ENCODE measurements around the gene STON2.
"Not testable (repeated sequence)": the region's sequence is repeated elsewhere in the genome, so short reads cannot be mapped to it uniquely, and the experiment has no call there.

The STON2 gene

DNA sequence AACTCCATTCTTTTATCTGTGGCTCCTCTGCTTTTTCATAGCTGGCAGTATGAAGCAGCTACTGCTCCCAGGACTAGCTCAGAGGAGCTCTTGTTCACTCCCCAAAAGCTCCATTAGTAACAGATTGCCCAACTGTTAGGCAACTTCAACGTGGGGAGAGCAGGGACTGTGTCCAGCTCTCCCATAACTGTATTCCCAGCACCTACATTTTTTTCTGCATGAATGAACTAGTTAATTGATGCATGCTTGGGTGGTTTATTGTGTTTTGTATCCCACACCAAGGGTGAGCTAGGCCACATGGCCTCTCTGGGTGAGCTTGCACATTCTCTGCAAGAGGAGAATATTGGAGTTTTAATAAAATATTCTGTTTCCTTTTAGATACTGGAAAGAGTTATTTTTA, 15.2 kb downstream of the STON2 start:
- FAIRE-seq (no peak), DNase-seq (ENCODE audit: insufficient read length, low spot score) (no peak)

DNA sequence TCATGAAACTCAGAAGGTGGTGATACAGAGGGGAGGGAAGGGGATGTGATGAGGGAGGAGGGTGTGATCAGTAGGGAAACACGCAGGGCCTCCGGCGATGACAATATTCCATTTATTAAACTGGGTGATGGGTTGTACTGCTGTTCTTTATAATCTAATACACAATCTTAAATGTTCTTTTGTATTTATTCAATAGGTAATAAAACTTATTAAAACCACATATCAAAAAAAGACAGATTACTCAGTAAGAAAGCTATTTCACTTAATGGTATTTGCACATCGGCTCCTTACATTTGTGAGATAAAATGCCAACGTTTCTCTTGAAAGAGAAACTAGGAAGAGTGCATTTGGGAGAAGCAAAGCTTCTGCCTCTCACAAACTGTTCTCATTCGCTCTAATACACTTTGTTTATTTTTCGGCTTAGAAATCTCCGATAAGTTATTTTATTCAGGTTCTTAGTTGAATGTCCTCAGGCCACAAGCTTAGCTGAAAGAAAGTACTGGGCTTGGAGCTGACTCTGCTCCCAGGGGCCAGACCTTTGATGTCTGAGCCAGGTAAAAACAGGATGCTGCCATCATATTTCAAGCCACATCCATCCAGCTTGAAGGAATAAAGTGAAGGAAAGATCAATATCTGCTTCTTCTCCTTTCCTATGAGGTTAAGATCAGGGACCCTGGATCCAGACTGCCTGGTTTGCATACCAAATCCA, 17.5 kb downstream of the STON2 start:
- no peak for DNase-seq (ENCODE audit: insufficient read length, low spot score)
- FAIRE-seq = no peak

DNA sequence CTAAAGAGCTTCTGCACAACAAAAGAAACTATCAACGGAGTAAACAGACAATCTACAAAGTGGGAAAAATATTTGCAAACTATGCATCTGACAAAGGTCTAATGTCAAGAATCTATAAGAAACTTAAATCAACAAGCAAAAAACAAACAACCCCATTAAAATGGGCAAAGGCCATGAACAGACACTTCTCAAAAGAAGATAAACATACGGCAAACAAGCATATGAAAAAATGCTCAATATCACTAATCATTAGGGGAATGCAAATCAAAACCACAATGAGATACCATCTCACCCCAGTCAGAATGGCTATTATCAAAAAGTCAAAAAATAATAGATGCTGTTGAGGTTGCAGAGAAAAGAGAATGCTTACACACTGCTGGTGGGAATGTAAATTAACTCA, 20.1 kb downstream of the STON2 start:
- not testable (repeated sequence) for FAIRE-seq; DNase-seq (ENCODE audit: insufficient read length, low spot score)

DNA sequence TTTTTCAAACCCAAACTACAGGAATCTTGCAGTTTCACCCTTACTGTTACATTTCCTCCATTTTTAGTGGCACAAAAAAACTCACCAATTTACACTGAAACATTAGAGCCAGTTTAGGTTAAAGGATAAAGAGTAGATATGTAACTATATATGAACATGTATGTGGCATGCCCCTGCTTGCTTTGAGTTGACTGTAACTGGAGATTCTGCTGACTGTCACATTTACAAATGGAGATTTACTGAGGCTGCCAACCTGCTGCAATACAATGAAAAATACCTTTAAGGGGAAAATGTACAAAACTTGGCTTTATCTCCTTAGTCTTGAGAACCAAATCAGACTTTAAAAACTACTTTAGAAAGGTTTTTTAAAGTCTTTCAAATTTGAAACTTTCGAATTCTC, 28.3 kb downstream of the STON2 start:
- DNase-seq (ENCODE audit: insufficient read length, low spot score) (no peak), FAIRE-seq (no peak)

DNA sequence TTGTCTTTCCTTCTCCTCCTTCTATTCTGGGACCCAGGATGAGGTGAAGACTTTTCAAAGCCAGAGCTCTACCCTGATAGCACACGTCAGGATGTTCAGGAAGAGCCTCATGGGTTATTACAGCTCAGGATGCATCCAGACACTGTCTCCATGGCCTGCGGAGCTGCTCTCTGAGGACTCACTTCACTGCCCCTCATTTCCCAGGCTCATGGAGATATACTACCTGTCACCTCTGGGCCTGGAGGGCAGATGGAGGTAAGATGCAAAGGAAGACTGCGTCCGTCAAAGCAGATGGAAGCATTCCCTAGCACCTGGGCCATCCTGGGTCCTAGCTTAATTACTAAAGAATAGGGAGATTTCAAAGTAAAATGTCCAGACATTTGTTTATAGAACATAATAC, 32.6 kb downstream of the STON2 start:
- DNase-seq (ENCODE audit: insufficient read length, low spot score) = no peak
- FAIRE-seq = no peak

DNA sequence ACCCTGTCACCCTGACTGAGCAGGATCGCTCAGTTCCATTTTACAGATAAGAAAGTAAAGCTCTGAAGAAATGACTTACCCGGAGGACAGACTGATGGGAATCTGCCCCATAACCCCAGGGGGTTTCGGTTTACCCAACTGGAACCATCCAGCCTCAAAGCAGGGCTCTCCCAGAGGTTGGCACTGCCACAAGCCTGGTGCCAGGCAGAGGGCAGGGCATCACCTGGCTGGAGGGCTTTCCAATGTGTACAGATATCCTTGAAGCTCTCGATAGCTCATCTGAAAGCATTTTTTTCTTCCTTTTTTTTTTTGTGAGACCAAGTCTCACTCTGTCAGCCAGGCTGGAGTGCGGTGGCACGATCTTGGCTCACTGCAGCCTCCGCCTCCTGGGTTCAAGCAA, 33.2 kb downstream of the STON2 start:
- DNase-seq (ENCODE audit: insufficient read length, low spot score) (no peak), FAIRE-seq (no peak)

DNA sequence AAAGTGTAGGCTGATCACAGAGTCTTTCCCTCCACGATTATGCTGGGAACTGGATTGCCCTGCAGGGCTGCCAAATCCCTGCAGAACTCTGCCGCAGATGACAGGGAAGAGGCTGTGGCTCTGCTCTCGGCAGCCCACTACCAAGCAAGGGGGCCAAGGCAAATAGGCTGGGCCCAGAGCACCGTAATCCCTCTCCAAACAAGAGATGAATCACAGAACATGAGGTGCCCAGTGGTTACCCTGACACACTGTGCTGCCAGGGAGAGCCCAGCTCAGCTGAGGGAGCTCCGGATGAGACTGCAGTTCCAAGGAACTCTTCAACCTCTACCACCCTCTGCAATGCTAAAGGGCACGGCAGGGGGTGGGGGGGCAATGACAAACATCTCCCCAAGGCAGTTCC, 33.9 kb downstream of the STON2 start:
- no peak for FAIRE-seq
- DNase-seq (ENCODE audit: insufficient read length, low spot score) = no peak

DNA sequence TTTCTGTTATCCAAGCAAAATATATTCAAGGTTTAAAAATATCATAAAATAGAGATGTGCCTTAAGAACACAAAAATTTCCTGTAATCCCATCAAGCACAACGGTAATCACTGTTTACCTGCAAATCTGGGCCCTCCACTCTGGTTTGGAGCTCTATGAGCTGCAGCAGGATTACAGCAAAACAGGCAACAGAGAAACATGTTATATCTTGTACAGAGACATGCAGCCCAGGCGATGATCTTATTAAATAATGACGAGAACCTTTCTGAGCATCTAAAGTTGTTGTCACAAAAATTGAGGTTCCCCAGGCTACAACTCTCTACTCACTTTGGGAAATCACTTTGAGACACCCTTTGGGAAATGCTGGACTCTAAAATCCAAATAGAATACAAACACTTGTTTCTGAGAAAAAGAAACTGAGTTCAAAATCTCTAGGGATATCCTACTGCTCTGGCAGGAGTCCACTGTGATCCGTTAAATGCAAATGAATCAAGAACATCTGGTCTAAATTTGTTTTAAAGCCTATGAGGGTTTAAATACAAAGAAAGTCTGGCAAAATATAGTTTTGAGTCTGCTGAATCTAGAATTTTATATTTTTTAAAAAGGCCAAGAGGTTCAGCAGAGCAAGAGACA, 36.3 kb downstream of the STON2 start:
- FAIRE-seq = no peak
- DNase-seq (ENCODE audit: insufficient read length, low spot score) = no peak

DNA sequence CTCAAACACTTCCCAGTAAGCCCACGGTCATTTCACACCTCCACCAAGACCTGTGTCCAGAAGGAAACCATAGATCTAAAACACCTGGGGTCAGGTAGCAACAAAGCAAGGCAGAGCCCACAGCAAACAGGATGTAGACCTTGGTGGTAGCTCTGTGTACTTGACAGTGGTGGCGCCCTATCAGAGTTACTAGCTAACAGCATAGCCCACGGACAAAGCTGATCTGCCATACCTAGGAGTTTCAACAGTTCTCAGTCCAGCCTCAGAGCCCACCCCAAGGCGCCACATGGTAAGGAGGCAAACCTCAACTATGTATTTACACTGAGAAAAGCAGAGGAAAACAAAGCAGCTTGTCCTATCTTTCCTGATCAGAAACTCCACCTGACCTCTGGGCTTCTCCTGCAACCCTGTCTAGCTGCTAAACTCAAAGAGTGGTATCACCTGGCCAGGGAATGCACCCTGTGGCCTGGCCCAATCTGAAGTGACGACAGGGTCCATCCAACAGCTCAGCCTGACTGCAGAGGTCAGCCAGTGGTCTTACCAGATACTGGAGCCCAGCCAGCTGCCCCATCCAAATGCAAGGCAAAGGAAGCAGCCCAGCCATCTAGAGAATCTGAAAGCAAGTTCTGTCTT, 46.3 kb downstream of the STON2 start:
- no peak for DNase-seq (ENCODE audit: insufficient read length, low spot score)

DNA sequence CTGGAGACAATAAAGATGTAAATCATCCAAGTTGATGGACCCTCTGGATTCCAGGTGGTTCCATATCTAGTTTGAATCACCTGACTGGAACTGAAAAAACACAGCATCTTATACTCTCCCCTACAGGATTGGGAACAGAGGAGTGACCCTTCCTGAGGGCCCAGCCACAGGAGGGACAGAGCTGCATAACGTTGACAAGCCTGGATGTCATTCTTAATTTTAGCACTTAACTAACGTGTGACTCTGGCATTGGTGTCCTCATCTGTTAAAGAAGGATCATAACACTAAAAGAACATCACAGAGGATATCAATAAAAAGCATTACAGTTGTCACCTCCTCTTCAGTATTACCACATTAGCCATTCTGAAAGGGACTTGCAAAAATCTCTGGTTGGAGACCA, 47.7 kb downstream of the STON2 start:
- no peak for DNase-seq (ENCODE audit: insufficient read length, low spot score)
- no peak for FAIRE-seq

More for the DNA sequence above, 46.3 kb downstream of the STON2 start:
- no peak for FAIRE-seq

DNA sequence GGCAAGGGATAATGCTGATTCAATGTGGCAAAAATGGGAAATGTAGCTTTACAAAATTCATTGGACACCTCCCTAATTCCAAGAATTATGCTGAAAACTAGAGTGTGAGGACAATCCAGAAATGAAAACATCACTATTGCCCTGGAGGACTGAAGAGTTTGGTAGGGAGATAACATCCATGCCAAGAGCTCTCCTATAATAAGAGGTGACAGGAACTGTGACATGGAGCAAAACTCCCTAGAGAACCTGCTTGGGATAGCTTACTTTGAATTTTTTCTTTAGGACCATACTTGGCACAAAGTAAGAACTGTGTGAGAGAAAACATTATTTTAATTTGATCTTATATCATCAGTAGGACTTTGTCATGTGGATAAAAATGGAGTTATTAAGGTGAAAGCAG, 48.9 kb downstream of the STON2 start:
- DNase-seq (ENCODE audit: insufficient read length, low spot score) (no peak), FAIRE-seq (no peak)

DNA sequence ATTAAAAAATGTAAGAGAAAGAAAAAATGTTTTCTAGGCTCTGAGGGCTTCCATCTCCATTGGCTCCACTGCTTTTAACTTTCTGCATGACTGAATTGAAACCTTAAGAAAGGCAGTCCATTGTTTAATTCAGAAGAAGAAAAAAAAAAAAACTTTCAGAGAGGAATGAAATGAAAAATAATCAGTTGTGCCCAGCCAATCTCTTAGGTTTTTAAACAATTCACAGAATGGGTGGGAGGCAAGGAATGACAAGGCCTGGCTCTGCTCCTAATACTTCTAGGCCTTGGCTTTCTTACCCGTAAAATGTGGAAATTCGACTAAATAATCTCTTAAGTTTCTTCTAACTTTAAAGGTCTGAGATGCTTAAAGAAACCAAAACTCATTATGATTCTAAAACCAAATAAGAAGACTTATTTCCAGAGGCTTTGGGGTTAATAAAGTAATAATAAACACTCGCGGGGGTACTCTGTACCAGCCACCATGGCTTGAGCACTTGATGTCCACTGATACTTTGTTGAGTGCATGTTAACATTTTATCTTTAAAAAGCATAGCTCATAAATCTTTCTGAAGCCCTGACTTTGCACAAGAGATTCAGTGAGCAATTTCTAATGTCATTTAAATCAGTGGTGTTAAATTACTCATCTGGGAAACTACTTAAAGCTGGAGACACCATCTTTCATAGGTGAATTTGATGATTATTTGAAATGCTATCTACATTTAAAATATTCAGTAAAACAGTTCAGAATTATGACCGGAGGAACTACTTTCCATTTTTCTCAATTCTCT, 49.6 kb downstream of the STON2 start:
- FAIRE-seq = no peak
- no peak for DNase-seq (ENCODE audit: insufficient read length, low spot score)

DNA sequence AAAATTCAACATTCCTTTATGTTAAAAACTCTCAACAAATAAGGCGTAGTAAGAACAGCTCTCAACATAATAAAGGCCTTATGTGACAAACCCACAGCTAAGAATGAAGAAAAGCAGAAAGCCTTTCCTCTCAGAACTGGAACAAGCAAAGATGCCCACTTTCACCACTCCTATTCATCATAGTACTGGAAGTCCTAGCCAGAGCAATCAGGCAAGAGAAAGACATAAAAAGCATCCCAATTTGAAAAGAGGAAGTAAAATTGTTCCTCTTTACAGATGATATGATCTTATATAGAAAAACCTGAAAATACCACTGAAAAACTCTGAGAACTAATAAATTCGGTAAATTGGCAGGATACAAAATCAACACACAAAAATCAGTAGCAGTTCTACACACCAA, 52.1 kb downstream of the STON2 start:
- DNase-seq (ENCODE audit: insufficient read length, low spot score) = no peak
- FAIRE-seq = no peak

DNA sequence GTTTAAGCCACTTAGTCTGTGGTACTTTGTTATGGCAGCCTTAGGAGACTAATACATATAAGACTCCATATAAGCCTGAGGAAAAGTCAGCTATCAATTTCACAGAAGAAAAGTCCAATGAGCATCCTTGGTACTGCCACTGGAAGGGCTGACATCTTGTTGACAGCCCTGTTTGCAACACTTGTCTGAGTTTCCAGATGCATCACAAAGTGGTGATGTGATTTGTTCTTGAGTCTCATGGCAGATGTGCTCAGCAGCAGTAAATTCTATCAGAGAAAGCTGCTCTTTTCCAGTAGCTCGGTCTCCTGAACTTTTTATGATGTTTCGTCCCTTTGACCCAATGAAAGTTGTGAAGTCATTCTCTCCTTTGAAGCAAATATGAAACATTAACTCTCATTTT, 54.3 kb downstream of the STON2 start:
- DNase-seq (ENCODE audit: insufficient read length, low spot score) (no peak), FAIRE-seq (no peak)

DNA sequence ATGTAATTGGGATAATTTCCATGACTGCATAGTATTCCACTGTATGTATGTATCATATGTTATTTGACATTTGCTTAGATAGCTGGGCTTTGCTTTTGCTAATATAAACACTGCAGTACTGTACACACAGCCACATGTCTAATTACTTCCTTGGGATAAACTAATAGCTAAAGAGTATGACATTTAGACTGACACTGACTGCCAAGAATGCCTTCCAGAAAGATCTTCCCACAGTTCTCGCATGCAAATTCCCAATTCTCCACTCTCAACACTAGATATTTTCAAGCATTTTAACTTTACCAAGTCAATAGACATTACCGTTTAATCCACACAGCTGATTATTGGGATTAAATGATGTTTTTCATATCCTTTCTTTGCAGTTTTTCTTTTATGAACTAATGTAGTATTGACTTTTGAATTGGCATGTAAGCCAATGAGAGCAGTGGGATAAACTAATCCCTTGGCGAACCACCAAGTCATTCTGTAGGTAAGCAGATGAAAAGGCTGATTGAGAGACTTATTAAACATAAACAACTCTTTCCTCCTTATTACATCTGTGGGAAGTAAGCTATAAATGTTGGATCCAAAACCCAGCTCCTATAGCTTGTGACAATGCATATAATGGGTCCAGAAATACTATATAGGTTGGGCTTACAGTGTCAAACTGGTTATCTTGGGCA, 55.5 kb downstream of the STON2 start:
- DNase-seq (ENCODE audit: insufficient read length, low spot score) = no peak
- no peak for FAIRE-seq

DNA sequence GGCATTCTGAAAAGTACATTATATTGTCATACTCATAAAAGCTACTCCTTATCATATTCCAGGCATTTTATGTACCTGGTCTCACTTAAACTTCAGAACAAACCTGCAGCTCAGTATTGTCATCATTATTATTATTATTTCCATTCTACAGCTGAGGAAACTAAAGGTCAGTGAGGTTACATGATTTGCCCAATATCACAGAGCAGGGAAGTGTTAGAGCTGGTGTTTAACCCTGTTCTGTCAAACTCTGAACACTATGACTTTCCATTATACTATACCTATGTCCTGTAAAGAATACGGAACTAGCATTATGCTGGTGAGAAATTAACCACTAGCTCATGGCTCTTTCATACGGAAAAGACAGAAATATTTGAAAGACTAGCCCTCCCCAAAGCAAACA, 56.4 kb downstream of the STON2 start:
- DNase-seq (ENCODE audit: insufficient read length, low spot score) (no peak), FAIRE-seq (no peak)

DNA sequence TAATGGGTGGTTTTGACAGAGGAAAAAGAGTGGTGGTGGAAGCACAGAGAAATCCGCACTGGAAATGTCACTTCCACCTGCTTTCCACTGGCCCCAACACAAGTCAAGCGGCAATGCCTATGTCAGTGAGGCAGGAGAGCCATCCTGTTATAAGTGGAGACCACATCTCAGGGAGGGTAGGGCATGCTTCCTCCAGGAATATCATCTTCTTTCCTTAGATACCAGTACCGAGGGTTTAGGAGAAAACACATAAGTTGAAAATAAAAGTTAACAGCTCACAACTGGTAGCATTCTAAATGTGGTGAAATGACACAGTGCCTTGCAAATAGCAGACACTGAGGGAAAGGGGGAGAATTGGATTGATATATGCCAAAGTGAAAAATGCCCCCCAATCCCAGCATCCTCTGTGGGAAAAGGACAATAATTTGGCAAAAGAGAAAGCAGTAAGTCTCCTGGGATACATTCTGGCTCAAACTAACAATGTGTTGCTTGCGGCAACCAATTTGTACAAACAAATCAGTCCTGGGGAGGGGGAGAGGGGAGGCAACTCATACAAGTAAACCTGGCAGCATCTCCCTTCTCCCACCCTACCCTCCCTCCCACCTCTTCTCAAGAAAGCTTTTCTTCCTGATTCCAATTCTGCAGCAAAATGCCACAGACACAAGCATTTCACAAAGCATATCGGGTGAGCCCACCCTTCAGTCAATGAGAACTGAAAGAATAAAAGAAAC, 57.1 kb downstream of the STON2 start:
- FAIRE-seq (no peak), DNase-seq (ENCODE audit: insufficient read length, low spot score) (no peak)

DNA sequence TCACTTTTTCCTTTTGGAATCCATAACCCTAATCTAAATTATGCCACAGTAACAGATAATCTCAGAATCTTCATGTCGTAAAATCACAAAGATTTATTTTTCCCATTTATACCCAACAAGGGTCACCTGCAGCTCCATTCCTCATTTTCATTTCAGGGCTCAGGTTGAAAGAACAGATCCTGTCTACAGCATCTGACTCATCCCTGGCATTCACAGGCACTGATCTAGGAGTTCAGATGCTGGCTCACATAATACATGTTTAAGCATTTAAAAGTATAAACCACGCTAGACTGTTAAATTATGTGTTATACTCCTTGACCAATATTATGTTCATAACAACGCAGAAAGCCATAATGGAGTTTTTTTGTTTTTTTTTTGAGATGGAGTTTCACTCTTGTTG, 58.3 kb downstream of the STON2 start:
- no peak for FAIRE-seq

DNA sequence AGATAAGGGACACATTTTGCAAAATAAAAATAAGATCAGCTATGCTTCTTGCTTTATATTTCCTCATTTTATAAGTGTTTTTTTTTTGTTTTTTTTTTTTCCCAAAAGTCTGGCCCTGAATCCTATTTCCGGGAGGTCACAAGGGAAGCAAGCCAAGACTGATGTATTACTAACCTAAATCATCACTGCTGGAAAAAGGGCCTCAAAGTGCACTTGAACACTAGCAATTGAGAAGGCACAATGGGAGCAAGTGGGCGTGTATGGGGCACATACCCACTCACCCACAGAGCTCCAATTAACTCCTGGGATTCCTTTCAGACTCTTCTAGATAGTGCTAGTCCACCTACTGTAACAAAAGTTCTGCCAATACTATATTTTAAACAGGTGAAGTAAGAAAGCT, 58.8 kb downstream of the STON2 start:
- DNase-seq (ENCODE audit: insufficient read length, low spot score) (no peak), FAIRE-seq (no peak)

More for the DNA sequence above, 58.3 kb downstream of the STON2 start:
- no peak for DNase-seq (ENCODE audit: insufficient read length, low spot score)

DNA sequence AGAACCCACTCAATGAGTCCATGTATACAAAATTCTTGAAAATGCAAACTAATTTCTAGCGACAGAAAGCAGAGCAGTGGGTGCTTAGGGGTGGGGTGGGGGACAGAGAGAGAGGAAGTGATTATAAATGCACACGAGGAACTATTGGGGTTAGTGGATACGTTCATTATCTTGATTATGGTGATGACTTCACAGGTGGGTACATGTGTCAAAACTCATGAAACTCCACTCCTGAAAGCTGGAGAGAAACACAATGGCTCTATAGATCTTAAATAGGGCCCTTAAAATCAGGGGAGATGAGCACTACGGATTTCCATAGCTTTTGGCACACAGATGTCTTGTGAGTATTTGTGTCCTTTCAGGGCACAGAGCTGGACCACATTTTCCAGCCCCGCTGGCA, 59.9 kb downstream of the STON2 start:
- no peak for FAIRE-seq
- no peak for DNase-seq (ENCODE audit: insufficient read length, low spot score)
